GM11168 (cell line): Measurements from ENCODE around the gene TIMP1.

Experiments used
- in situ Hi-C: fragments of 300-500 bp; cut with MboI; formaldehyde crosslinking; loops from one replicate; pipeline ENCODE4 v1.12.0; 2022; ENCODE audit warnings: low sequenced_read_pairs; ENCODE audit not compliant: unreplicated experiment

TIMP1 gene

DNA sequence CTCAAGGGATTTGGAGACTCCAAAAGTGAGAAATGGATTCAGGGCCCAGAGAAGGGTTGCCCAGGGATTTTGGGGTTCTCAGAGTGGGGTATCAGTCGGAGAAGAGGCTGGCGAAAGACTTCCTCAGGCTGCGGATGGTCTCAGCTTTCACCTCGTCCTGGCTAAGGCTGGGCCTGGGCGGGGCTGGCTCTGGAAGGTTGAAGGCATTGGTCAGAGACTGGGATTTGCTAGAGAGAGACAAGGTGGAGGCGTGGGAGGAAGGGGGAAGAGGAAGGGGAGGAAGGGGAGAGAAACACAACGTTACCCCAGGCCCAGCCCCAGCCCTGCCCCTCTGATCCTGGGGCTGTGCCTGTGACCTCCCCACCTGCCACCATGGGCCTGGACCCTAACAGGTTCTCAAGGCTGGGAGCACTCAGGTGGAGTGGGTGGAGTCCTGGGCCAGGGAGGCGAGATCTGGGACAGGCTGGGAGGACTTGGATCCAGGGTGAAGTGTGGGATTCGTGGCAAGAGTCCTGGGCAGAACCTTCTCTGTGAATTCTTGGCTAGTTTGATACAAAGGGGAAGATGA lies 9.4 kb upstream of the TIMP1 start:
- in situ Hi-C loops = no loop called here

DNA sequence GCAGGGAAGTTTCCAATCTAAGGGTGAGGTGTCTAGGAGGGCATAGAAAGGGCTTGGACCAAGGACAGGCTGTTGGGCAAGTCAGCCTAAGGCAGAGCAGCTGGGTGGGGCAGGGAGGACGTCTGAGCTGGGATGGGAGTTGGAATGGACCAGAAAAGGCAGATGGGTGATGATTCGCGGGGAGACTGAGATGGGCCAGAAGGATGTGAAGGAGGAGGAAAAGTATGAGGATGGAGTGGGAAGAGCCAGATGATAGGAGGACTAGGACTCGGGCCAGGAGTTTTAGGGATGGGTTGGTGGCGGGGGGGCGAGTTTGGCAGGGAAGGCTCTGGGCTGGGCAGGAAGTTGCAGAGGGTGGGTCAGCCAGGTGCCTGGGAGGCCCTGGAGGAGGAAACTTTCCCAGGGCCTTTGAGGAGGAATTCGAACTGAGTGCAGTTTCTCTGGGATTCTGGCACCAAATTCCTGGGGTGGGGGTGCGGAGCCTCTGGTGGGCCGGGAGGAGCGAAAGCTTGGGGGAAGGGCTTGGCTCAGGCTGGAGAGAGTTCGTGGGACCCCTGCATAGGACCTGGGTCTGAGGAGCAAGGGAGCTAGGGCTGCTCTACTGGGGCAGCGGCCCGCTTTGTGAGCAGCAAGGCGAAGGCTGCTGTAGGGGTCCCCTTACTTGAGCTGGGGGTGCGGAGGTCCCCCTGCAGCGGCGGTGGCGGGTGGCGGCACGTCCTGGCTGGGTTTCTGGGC lies 8.7 kb upstream of the TIMP1 start:
- in situ Hi-C loops = no loop called here

DNA sequence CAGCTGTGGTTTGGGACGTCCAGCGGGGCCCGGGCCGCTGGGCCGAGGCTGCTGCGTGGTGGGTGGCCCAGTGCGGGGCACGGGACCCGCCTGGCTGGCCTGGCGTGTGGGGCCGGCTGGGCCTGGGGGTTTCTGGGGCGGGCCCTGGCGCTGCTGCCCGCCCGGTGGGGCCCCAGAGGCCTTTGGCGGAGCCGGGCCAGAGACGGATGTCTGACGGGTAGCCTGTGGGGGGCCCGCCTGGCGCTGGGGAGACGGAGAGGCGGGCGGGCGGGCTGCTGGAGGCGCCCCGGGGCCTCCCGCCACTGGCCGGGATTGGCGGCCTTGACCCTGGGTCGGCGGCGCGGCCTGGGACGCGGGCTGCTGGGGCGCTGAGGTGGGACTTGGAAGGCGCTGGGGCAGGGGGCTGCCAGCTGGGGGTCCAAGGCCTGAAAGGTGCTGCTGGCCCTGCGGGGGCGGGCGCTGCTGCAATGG lies 8.1 kb upstream of the TIMP1 start:
- in situ Hi-C loops = no loop called here

DNA sequence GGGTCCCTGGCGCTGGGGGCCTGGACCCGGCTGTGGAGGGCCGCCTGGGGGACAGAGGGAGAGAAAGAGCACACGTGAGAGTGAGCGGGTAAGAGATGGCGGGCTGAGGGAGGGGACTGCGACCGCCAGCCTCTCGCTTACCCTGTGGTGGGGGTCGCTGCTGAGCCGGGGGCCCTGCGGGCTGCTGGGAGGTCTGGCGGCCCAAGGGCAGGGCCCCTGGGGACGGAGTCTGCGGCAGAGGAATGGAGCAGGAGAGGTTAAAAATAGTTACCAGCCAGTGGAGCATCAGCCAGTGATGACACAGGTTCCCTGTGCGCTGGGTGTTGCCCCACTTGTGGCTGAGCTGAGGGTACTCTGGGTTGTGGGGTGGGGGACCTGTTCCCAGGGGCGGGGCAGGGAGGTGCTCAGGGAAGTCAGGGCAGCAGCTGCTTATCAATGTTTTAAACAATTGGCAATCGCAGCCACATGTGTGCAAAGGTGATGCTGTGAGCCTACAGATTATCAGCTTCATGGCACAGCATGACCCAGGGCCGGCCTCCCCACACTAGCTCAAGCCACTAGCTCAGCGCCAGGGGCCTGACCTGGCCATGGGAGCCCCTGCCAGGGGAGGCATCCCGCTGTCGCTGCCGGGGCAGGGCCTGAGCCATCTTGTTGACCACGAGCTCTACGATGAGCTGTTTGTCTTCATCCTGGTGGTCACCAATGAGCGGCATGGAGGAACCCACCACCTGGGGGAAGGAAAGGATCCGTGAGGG lies 7.5 kb upstream of the TIMP1 start:
- in situ Hi-C loops = no loop called here

DNA sequence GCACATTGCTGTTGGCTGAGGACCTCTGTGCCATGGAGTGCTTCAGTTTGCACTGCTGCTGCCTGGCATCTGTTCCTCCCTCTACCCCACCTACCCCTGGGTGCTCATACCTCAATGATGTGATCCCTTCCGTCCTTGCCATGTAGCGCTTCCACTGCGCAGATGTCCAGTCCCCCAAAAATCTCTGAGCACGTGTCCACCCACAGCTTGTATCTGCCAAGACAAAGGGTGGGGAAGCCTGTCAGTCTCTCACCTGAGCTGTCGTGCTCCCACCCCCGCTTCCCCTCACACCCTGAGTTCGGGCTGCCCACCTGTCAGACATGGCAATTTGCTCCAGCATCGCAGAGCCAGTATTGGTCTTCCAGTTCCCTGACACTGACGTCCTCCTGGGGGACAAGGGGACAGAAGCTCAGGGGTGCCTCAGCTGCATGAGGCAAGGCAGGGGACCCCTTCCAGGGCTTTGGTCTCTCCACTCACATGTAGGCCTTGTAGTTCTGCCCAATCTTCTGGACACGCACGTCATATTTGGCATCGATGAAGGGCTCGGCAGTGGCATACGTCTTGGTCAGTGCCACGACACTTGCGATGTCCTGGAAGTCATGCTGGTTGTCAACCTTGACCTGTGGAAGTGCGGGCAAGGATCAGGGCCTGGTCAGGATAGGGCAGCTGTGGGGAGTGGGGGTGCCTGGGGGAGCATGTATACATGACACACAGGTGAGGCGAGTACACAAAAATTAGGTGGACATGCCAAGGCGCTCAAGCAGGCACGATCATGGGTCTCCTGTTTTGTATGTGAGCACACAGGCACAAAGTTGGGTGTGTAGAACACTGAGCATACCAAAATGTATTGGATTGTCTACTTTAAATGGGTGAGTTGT lies 6.0 kb upstream of the TIMP1 start:
- in situ Hi-C loops = no loop called here

DNA sequence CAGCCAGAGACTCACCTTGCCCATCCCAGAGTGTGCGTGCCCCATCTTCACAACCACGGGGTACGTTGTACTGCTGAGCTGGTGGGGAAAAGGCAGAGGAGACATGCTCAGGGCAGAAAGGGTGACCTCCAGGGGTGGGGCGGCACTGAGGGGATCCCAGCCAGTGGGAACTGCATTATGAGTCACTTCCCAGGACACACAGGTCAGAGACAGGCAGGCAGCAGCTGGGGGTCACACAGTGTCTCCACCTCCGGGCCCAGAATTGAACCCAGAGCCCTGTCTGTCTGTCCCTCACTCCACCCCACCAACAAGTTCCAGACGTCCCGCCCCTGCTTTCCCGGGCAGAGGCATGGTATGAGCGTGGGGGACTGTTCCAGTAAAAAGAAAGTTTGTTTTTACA lies 4.8 kb upstream of the TIMP1 start:
- in situ Hi-C loops = no loop called here

DNA sequence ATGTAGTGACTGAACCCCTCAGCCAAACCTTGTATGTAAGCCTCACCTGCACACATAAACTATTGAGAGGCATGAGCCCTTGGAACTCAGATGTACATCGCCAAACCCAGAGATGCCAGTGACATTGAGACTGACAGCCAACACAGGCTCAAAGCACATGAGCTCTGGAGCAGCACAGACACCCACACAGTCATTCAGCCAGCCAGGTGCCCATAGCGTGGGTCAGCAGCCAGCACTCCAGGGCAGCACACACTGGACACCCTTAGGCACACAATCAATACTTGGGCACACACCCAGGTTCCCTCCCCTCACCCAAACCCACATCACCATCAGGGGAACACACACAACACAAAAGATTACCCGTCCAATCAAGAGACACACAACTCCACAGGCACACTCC lies 4.3 kb upstream of the TIMP1 start:
- in situ Hi-C loops = no loop called here

DNA sequence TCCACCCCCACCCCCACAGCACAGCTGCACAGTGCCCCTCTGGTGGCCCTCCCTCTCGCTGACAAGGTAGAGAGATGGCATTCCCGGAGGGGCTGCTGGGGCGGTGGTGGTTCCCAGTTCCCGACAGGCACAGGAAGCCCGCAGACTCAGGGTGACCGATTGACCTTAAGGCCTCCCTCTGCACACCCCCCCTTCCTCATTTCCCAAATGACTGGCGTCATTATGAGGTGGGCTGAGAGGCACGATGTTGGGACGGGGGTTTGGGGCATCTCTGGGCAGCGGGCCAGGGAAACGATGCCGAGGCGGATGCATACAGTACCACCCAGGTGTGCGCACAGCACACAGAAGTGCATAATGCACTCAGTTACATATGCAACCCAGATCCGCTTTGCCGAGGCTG lies 3.5 kb upstream of the TIMP1 start:
- in situ Hi-C loops = no loop called here

DNA sequence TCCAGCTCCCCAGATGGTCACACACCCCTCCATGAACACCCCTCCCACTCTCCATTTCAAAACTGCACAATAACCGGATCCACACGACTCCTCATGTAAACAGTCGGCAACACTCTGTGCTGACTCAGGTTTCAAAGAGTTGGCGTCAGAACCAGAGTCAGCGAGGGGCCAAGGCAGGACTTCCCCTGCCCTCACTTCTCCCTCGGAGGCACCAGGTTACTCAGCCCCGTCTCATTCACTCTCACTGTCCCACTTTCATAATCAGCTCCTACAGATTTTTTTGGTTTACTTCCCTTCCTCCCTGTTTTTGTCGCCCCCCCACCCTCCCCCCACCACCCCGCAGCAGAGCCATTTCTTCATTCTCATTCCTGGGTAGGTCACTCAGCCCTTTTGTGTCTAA lies 2.7 kb upstream of the TIMP1 start:
- in situ Hi-C loops = no loop called here

DNA sequence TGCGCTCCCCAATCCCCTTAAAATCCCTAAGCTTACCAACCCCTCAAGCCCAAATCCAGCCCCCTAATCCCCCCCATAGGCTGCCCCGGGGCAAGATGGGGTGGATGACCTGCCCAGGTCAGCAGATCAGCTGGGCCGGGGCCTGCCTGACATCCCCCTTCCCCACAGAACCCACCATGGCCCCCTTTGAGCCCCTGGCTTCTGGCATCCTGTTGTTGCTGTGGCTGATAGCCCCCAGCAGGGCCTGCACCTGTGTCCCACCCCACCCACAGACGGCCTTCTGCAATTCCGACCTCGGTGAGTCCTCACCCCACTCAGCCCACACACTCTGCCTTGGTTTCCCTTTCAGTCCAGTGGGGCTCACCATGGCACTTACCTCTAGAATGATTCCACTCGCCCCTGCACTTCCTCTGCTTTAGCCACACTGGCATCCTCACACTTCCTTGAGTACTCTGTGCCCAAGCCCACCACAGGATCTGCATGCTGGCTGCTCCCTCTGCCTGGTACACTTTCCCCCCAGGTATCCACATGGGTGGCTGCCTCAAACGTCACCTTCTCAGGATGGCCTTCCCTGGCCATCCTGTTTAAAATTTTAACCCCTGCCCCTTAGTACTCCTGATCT lies 1.1 kb downstream of the TIMP1 start:
- in situ Hi-C loops = no loop called here

DNA sequence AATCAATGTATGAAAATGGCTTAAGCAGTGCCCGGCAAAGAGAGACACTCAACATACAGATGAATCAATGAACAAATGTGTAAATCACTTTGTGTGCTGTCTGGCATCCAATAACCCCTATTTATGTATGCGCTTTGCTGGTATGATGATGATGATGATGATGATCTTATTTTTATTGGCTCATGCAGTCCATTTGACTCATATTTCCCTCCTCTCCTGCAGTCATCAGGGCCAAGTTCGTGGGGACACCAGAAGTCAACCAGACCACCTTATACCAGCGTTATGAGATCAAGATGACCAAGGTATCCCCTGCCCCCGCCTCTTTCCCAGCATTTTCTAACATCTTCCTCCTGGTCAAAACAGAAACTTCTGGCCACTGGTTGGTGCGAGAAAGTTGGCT lies 2.5 kb downstream of the TIMP1 start:
- in situ Hi-C loops = no loop called here

DNA sequence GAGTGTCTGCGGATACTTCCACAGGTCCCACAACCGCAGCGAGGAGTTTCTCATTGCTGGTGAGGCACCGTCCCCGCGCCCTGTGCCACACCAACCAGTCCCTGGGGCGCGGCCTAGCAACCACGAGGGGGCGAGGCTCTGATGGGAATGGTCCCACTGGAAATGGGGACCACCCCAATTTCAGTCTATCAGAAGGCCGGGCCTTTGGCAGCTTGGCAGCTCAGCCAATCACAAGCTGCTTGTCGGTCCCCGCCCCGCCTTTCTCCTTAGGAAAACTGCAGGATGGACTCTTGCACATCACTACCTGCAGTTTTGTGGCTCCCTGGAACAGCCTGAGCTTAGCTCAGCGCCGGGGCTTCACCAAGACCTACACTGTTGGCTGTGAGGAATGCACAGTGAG lies 3.0 kb downstream of the TIMP1 start:
- in situ Hi-C loops = no loop called here

DNA sequence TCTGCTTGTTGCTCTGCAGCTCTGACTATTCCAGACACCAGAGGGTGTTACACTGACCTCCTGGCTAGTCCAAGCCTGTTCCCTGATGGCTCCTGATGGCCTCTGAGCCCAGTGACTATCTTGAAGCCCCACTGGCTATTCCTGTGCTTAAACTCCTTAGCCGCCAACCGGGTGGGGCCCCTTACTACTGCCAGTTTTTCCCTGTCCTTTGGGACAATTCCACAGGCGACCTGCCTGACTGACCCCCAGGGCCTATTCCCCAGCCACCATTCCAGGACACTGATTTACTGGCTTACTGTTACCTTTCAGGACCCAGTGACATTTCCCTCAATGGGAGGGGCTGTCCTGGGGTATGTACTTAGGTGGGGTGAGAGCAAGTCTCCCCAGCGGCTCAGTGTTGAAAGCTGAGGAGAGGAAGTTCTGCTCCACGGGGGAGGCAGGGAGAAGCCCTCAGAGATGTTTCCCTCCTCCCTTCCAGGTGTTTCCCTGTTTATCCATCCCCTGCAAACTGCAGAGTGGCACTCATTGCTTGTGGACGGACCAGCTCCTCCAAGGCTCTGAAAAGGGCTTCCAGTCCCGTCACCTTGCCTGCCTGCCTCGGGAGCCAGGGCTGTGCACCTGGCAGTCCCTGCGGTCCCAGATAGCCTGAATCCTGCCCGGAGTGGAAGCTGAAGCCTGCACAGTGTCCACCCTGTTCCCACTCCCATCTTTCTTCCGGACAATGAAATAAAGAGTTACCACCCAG lies 4.0 kb downstream of the TIMP1 start:
- in situ Hi-C loops = no loop called here

DNA sequence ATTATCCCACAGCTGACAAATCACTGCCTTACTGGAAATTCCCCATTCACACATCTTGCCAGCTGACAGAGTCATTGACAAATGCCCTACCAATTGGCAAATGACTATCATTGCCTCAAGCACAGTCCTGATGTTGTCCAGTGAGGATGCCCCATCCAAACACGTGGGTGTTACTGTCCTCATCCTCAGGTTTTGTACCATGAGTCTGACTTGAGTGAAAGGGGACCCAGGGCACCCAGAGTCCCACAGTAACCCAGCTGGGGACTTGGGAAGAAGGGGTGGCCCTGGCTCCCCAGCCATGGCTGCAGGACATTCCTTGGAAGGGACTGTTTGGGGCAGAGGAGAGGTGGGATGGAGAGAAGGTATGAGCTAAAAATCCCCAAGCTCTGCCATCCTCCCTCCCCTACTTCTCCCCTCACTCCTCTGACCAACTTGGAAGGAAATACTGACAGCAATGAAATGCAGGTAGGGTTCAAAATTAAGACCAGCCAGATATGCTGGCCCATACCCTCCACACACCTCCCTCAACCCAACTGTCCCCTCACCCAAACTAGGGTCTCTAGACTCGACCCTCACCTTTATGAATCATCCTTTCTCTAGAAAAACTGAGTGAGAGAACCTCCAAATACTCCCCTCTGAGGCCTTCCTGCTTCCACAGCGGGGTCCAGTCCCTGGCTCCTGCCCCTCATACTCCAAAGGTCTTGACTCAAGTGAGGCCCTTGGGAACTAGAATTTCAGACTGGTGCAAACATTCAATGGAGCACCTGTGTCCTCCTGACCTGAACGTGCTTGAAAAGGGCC lies 5.1 kb downstream of the TIMP1 start:
- in situ Hi-C loops = no loop called here

DNA sequence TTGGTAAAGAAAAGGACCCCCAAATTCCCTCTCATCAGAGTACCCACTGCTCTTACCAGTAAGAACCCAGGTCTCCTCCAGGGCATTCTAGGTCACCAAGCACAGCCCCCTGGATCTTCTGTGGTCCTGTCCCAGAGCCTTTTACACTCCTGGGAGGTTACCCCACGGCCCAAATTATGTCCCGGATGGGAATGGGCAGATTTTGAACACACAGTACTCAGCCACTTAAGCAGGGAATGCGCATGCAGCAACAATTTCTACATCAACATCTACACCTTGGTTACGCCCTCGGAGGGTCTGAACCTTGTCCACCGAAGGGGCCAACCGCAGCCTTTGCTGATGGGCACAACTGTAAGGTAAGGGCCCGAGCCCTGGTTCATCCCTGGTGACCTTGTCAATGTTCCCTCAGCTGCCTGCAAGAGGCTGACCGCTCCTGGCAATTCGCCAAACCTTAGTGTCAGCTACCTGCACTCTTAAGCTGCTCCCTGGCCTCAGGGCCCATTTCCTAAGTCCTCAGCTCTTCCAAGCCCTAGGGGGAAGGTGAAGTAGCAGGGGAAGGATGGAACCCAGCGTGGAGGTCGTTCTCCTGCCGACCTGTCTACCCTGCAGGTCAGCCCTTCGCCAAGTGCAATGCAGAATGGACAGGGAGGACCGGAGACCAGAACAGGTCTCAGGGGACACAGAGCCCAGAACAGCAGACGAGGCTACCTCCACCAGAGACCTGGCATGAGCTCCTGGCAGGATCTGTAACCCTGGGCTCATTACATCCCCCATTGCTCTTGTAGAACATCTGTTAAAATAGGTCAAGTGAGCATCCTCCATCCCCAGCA lies 5.9 kb downstream of the TIMP1 start:
- in situ Hi-C loops = no loop called here

DNA sequence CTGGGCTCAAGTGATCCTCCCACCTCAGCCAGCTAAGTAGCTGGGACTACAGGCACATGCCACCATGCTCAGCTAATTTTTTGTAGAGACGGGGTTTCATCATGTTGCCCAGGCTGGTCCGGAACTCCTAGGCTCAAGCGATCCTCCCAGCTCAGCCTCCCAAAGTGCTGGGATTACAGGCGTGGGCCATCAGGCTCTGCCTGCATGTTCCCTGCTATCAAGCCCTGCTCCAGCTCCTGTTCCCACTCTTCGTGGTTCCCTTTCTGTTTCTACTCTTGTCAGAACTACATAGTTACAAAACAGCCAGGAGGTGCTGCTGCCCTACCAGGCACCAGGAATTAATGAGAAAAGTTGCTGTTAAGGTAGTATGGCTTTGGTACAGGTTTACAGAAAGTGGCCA lies 8.7 kb downstream of the TIMP1 start:
- in situ Hi-C loops = no loop called here

DNA sequence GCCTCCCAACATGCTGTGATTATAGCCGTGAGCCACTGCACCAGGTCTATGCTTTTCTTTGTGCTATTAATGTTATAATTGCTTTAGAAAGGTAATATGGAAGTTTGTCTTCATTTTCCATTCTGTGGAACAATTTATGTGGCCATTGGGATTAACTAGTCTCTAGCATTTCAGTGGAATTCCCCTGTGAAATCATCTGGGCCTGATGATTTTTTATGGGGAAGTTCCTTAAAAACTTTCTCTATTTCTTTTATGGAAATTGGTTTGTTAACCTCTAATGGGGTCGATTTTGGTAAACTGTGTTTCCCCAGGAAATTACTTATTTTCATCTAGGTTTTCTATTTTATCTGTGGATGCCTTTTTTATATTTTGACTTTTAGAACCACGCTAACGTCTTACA lies 11.3 kb downstream of the TIMP1 start:
- in situ Hi-C loops = no loop called here

DNA sequence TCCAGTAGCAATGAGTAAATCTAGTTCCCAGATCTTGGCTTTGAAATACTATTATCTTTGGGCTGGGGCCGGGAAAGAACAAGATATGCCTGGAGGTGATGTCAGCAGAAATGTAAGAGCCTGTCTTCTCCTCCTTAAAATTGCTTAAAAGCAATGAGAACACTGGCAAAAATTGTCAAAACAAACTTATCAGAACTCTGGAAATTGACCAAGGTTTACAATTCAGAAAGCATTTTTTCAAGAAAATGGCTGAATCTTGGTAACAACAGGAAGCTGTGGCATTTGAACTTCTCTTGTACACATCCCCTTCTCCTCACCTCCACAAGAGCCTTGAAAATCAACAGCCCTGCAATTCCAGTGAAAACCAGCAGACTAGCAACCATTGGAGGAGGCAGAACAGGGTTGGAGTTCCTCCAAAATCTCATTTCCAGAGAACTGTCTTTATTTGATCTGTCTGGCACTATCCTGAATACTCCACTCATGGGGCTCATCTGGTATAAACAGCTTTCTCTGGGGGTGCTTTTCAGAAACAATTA lies 13.5 kb downstream of the TIMP1 start:
- in situ Hi-C loops = no loop called here
